ENCODE results near the gene TLCD2.
"Not testable (repeated sequence)": the region's sequence is repeated elsewhere in the genome, so short reads cannot be mapped to it uniquely, and the experiment has no call there.

TLCD2 gene

GRCh38 chr17:1718362-1719165 lies 8.4 kb upstream of the TLCD2 start:
- no peak for DNase-seq (ENCODE audit: insufficient read length, low spot score)
- peak; percentile 55 for FAIRE-seq

- FAIRE-seq (peak; percentile 99), DNase-seq (ENCODE audit: insufficient read length, low spot score) (peak; percentile 83)
Measured at GRCh38 chr17:1716912-1717695, 6.9 kb upstream of the TLCD2 start.

DNA sequence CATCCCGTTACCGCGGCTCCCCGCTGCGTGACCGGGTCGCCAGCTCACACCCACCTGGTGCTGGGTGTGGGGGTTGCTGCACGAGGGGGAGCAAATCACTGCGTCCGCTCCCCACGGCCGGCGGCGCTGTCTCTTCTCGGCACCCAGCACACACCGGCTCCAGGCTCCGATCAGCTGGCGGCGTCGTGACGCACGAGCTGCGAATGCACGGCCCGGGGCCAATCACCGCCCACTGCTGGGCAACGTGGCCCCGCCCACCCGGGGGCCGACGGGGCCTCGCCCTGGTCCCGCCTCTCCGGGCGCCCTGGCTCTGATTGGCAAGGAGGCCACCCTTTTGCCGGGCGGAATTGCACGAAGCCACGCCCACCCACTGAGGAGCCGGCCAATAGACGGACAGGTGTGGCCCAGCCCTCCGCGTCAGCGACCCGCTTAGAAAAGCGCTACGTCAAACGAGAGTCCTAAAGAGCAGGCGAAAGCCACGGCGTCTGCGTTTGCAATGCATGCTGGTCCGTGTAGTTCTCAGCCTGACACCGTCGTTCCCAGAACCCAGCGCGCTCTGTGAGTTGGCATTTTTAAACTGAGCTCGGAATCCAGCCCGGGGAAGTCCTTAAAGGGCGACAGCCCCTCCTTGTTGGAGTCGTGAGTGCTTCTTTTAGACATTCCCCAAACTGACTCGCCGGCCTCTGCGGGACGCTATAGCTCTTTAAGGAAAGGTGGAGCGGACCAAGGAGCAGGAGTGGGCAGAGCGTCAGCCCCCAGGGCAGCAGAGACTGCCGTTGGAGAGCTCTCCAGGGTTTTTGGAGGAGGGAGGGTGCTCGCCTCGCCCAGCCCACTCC lies 6.1 kb upstream of the TLCD2 start:
- DNase-seq (ENCODE audit: insufficient read length, low spot score) (peak; percentile 99), FAIRE-seq (no peak)

GRCh38 chr17:1715803-1716075 lies 5.6 kb upstream of the TLCD2 start:
- DNase-seq (ENCODE audit: insufficient read length, low spot score) (no peak), FAIRE-seq (no peak)

- FAIRE-seq (no peak), DNase-seq (ENCODE audit: insufficient read length, low spot score) (no peak)
Measured at GRCh38 chr17:1714980-1715802, 5.0 kb upstream of the TLCD2 start.

DNA sequence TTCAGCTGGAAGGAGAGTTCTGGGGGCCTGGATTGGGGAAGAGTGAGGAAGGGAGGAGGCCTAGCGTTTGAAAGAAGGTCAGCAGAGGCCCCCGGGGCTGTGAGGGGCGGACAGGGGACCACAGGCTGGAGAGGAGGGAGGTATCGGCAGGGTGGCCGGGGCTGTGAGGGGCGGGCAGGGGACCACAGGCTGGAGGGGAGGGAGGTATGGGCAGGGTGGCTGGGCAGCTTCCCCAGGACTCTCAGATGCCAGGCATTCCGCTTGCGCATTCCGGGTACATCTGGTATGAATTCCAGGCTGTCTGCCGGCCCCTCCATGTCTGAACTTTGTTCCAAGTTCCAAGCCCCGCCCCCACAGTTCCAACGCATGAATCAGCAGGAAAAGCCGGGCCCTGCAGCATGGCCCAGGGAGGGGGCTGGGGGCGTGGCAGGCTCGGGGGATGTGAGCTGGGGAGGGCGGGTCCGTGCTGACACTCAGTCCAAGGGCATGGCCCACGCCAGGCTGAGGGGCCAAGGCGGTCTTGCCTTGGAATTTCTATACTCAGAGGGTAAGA lies 4.3 kb upstream of the TLCD2 start:
- FAIRE-seq (no peak), DNase-seq (ENCODE audit: insufficient read length, low spot score) (no peak)

DNA sequence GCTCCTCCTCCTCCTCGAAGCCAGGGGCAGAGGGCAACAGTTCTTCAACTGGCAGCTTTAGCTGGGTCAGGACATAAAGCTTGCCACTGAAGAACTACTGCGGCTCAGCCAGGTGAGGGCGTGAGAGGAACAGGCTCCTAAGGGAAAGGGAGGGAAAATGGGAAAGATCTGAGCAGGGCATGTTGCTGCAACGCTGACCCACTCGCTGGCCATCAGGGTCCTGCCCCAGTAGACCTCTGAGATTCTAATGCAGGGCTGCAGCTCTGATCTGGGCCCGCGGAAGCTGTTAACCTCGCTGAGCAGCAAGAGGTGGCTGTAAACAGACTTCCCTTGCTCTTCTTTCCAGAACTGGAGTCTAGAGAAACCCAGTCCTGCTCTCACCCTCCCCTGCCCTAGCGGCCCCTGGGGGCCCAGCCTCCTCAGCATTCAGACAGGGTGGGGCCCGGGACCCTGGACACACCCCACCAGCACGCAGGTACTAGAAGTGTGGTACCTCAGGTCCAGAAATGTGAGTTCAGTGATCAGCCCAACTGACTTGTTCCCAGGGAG lies 3.8 kb upstream of the TLCD2 start:
- FAIRE-seq: no peak
- DNase-seq (ENCODE audit: insufficient read length, low spot score): no peak

DNA sequence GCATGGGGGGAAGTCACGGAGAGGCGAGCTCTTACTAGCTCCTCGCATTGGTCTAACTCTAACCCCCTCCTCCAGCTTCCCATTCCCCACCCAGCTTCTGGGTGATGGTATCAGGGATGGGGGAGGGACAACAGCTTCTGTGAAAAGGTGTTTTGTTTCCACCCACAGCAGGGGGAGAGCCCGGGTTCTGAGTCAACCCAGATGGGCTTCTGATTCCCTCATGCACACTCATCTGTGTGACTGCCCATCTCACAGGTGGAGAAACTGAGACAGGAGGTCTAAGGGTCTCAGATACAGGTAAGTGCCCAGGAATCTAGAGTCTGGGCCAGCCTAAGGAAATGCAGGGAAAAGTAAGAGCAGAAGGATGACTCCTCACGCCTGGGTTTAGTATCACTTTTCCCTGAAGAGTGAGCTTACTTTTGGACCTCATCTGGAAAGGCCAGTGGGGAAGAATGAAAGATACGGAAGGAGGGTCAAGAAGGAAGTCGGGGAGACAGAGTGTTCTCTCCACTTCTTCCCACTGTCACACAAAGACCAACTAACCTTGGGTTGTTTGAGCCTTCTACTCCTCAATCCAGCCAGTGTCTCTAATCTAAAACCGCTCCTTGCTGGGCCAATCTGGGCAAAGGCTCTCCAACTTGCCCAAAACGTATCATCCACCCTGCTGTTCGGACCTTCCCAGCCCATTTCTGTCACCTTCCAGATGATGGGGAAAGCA lies 3.1 kb upstream of the TLCD2 start:
- no peak for FAIRE-seq
- no peak for DNase-seq (ENCODE audit: insufficient read length, low spot score)

- FAIRE-seq: no peak
- no peak for DNase-seq (ENCODE audit: insufficient read length, low spot score)
Measured at GRCh38 chr17:1712271-1712670, 2.1 kb upstream of the TLCD2 start.

DNA sequence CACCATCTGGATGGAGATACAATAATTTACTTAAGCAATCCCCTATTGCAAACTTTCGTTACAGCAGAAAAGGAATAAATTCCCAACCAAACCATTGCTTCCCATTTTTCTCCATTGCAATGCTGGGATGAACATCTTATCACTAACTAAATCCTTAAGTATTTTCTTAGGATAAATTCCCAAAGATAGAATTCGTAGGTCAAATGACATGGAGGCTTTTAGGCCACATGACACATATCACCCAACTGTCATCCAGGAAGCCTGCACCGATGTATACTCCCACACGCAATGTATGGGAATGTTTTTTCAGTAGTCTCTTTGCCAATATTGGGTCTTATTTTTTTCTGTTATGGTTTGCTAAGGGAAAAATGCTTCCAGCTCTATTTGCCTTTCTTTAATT lies 1.6 kb upstream of the TLCD2 start:
- FAIRE-seq (no peak), DNase-seq (ENCODE audit: insufficient read length, low spot score) (no peak)

DNA sequence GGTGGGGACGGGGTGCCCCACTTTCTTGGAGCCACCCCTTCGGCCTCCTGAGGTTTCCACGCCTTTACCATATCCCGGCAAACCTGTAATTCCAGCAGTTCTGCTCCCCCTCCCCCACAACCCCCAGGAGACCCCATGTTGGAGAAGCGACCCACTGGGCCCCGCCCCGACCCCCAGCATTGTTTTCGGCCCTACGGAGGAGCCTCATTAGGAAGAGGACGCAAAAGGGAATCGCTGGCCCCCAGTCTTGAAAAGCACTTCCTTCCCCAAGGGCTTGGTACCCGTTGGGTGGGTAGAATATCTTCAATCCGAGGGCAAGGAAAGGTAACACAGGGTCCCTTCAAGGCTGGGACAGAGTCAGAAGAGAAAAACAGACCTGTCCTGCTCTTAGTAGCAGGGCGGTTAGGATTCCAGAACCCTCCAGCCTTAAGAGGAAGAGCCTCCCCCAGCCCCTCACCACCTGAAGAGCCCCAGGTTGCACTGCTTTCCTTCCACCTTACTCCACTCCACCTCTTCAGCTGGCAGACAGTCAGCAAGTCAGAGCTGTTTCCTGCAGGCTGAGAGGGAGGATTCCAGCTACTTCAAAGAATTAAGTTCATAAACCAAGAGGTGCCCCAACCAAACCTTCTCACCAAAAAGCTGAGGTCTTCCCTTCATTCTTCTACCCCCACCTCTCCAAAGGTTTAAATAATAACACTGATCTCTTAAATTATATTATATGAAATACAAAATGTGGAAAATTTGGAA lies 803 bp upstream of the TLCD2 start:
- DNase-seq (ENCODE audit: insufficient read length, low spot score) (no peak), FAIRE-seq (no peak)

- DNase-seq (ENCODE audit: insufficient read length, low spot score): no peak
- FAIRE-seq: no peak
Measured at GRCh38 chr17:1709403-1709951, 700 bp downstream of the TLCD2 start.

DNA sequence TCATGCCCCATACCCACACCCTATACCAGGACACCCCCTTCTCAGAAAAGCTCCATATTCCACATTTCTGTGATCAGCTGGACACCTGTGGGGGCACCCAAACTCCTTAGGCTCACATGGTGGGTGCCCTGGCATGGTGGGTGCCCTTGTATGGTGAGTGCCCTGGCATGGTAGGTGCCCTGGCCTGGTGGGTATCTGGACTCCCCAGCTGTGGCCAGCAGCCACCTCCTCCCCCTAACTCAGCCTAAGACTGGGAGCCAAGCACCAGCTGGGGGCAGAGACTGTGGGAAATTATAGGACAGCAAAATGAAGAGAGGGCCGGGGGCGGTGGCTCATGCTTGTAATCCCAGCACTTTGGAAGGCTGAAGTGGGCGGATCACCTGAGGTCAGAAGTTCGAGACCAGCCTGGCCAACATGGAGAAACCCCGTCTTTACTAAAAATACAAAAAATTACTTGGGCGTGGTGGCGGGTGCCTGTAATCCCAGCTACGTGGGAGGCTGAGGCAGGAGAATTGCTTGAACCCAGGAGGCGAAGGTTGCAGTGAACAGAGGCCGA lies 1.3 kb downstream of the TLCD2 start:
- FAIRE-seq; DNase-seq (ENCODE audit: insufficient read length, low spot score): not testable (repeated sequence)

DNA sequence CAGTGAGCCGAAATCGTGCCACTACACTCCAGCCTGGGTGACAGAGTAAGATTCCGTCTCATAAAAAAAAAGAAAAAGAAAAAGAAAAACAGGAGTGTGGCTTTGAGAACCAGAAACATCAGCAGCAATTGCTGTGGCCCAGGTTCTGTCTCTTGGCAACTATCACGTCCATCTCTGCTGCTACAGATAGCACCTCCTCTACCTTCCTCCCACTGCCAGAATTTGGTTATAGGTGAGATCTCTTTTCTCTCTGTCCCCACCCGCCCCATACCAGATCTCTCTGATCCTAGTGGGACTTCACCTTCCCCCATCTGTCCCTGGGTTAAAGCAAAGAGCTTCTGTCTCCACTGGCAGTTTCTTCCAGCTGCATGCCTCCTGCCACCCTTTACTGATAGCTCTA lies 3.1 kb downstream of the TLCD2 start:
- DNase-seq (ENCODE audit: insufficient read length, low spot score) (no peak), FAIRE-seq (no peak)

DNA sequence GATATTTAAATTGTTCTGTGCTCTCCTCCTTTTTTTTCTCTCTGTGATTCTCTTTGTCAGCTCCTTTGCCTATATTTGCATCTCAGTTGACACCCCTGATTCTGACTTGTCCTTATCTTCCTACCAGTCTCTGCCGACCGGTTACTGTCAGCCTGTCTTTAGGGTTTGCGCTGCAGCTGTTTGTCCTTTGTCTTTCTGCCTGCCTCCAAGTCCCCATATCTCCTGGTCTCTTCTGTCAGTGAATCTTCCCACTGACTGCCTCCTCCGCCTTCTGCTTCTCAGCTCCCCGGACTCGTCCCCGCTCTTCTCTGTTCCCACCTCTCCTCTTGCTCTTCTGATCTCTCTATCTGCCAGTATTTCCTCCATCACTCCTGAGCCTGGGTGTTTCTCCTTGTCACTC lies 5.2 kb downstream of the TLCD2 start:
- DNase-seq (ENCODE audit: insufficient read length, low spot score) (no peak), FAIRE-seq (no peak)

DNA sequence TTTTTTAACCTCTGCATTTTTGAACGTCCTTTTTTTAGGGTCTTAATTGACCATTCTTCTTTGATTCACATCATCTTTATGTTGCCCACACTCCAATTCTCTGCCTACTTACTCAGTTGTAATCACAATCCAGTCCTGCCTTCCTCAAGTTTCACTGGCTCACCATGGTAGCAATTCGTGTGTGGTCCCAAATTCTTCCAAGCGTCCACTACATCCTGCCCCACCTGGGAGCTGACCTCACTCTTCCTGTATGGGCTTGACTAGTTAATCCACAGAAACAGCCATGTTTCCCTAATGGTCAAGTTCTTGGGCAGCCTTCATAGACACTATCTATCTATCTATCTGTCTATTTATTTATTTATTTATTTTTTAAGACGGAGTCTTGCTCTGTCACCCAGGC lies 7.1 kb downstream of the TLCD2 start:
- no peak for DNase-seq (ENCODE audit: insufficient read length, low spot score)
- no peak for FAIRE-seq

DNA sequence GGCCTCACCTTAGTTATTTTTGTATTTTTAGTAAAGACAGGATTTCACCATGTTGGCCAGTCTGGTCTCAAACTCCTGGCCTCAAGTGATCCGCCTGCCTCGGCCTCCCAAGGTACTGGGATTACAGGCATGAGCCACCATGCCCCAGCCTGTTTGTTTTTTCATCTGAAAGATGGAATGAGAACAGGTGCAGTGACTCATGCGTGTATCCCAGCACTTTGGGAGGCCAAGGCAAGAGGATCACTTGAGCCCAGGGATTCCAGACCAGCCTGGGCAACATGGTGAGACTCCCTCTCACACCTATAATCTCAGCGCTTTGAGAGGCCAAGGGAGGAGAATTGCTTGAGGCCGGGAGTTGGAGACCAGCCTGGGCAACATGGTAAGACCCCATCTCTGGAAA lies 10.3 kb downstream of the TLCD2 start:
- not testable (repeated sequence) for DNase-seq (ENCODE audit: insufficient read length, low spot score); FAIRE-seq

GRCh38 chr17:1697681-1698080 lies 12.5 kb downstream of the TLCD2 start:
- DNase-seq (ENCODE audit: insufficient read length, low spot score) (no peak), FAIRE-seq (no peak)

All from GM19239 (cell line).